Right lobe of liver (tissue), 6 donors: ENCODE results near the gene BTBD8. TPM values are rescaled to one million over a fixed set of nuclear protein-coding genes. Genes with fewer than 3 reads are reported as not detected.
"Not testable (repeated sequence)": the region's sequence is repeated elsewhere in the genome, so short reads cannot be mapped to it uniquely, and the experiment has no call there.

Source experiments
- ATAC-seq, 4 donors: fragments of 200-7000 bp; cut with Tn5 transposase; one replicate each; pipeline ENCODE4 v1.9.1; 2020; ENCODE audit warnings: mild to moderate bottlenecking in 4 of 4, moderate library complexity in 4 of 4
- DNase-seq, 3 donors: peaks; one replicate each; pipeline ENCODE4 v3.0.0-alpha.2; 2020
- H3K27ac ChIP-seq, 3 donors: fragments of 200-600 bp; one replicate each; pipeline ENCODE4 v1.8.0; 2022
- H3K27me3 ChIP-seq, 2 donors: fragments of 200-600 bp; one replicate each; pipeline ENCODE4 v1.8.0; 2022
- H3K36me3 ChIP-seq, 4 donors: fragments of 200-600 bp; sonication (generic) in 1 of 4; one replicate each; pipeline versions ENCODE4 v1.5.1 to v1.8.0; 2017 to 2022; ENCODE audit warnings: control low read depth in 1 of 4
- H3K4me1 ChIP-seq, 4 donors: fragments of 200-600 bp; sonication (generic) in 1 of 4; one replicate each; pipeline versions ENCODE4 v1.5.1 to v1.8.0; 2017 to 2022; ENCODE audit warnings: control low read depth in 1 of 4
- H3K4me3 ChIP-seq, 3 donors: fragments of 200-600 bp; one replicate each; pipeline ENCODE4 v1.8.0; 2022
- H3K9me3 ChIP-seq, 4 donors: fragments of 200-600 bp; sonication (generic) in 1 of 4; one replicate each; pipeline versions ENCODE4 v1.5.1 to v1.8.0; 2017 to 2022; ENCODE audit warnings: control low read depth in 1 of 4
- CTCF ChIP-seq, 4 donors: fragments of 200-600 bp in 3 of 4; fragments of 450-650 bp in 1 of 4; IDR thresholded peaks; one replicate each; pipeline versions ENCODE4 v1.5.1 to v1.8.0; 2016 to 2022; ENCODE audit warnings: antibody characterized with exemption in 4 of 4, mild to moderate bottlenecking in 2 of 4
- POLR2A ChIP-seq: fragments of 450-650 bp; IDR thresholded peaks from one replicate; pipeline ENCODE4 v1.6.1; 2017; ENCODE audit warnings: antibody characterized with exemption, mild to moderate bottlenecking
- WGBS: methylation state at CpG from one replicate; pipeline ENCODE4 v1.1.6; 2018; ENCODE audit warnings: low coverage, low lambda C conversion rate; ENCODE audit not compliant: insufficient coverage; ENCODE audit errors: missing lambda C conversion rate; 5-methylcytosine and 5-hydroxymethylcytosine counted together
- intact Hi-C, 2 donors: fragments of 100-400 bp; cut with DNase I; formaldehyde crosslinking; loops; one replicate each; pipeline versions ENCODE4 v1.11.2 to v1.14.1; 2022
- total RNA-seq, 6 experiments: library from RNA; depleted of rRNA in 2 of 6; stranded (reverse); fragments of >200 nt in 2 of 6; fragmentation: NEBNext Ultra II Directional in 3 of 6; extraction: Animal tissue kit (Norgen Biotek cat#: 25700) in 3 of 6; gene quantifications; one replicate each; pipeline versions ENCODE4 v1.1.0 to v1.2.4, GENCODE V29; 2016 to 2023
- donor health status: DM: no; HTN: yes; CAD: no.
- donor health status: DM: no; HTN: no; CAD: no.
- donor health status: DM: no; HTN: no; CAD: no.
- donor health status: DM: no; HTN: yes; CAD: no.
- donor health status: DM: no; HTN: yes; CAD: no.

The BTBD8 gene
- total RNA-seq, 6 experiments from 2014 or later, result 1.8 to 3.0 (median 2.1) TPM

GRCh38 chr1:92051948-92052347 is 28.2 kb upstream of the BTBD8 start:
- intact Hi-C loops, result no loop called here
- Histone ChIP-seq H3K27me3 (no peaks in the 10 kb centered on the region), H3K9me3 (no peaks in the 10 kb centered on the region), H3K4me1 (no peaks in the 10 kb centered on the region), H3K4me3 (no peak overlapping the region), H3K36me3 (no peaks in the 10 kb centered on the region), H3K27ac (no peak overlapping the region)
- no peak for ATAC-seq
- TF ChIP-seq CTCF (IDR thresholded peaks at IDR 0.05) (no peak), POLR2A (no peak)
- no peak for DNase-seq

- intact Hi-C loops, result no loop called here
- TF ChIP-seq CTCF (IDR thresholded peaks at IDR 0.05) (peak in 1 of 4 donors; percentile 18), POLR2A (no peak)
- DNase-seq, result no peak
- no peak overlapping the region for H3K4me3 ChIP-seq
- no peaks in the 10 kb centered on the region for H3K36me3 ChIP-seq
- H3K9me3 ChIP-seq, result no peaks in the 10 kb centered on the region
- no peak for ATAC-seq
- no peaks in the 10 kb centered on the region for H3K27me3 ChIP-seq
- no peak overlapping the region for H3K27ac ChIP-seq
- no peaks in the 10 kb centered on the region for H3K4me1 ChIP-seq
- WGBS, result 87% methylated on average over 3 of the region's 3 CpGs
Observed at GRCh38 chr1:92065042-92065441, 15.1 kb upstream of the BTBD8 start.

GRCh38 chr1:92066321-92066720 is 13.8 kb upstream of the BTBD8 start:
- H3K36me3 ChIP-seq, result no peaks in the 10 kb centered on the region
- H3K9me3 ChIP-seq, result no peaks in the 10 kb centered on the region
- WGBS, result 78% methylated on average over 6 of the region's 8 CpGs
- H3K27ac ChIP-seq, result no peak overlapping the region
- ATAC-seq (no peak), DNase-seq (no peak)
- no peak overlapping the region for H3K4me3 ChIP-seq
- no peaks in the 10 kb centered on the region for H3K27me3 ChIP-seq
- intact Hi-C loops, result no loop called here
- TF ChIP-seq CTCF (IDR thresholded peaks at IDR 0.05) (no peak), POLR2A (no peak)
- no peaks in the 10 kb centered on the region for H3K4me1 ChIP-seq

GRCh38 chr1:92070892-92071291 is 9.3 kb upstream of the BTBD8 start:
- no peak overlapping the region for H3K27ac ChIP-seq
- H3K9me3 ChIP-seq, result no peaks in the 10 kb centered on the region
- intact Hi-C loops, result no loop called here
- ATAC-seq (no peak), DNase-seq (no peak)
- H3K4me1 ChIP-seq, result no peaks in the 10 kb centered on the region
- H3K27me3 ChIP-seq, result no peaks in the 10 kb centered on the region
- H3K36me3 ChIP-seq, result no peaks in the 10 kb centered on the region
- no peak overlapping the region for H3K4me3 ChIP-seq
- TF ChIP-seq POLR2A (no peak), CTCF (IDR thresholded peaks at IDR 0.05) (no peak)
- WGBS, result 71% methylated on average over 2 of the region's 2 CpGs

- intact Hi-C loops, H3K27me3 ChIP-seq, ATAC-seq, H3K36me3 ChIP-seq, H3K4me1 ChIP-seq, H3K9me3 ChIP-seq, H3K27ac ChIP-seq, H3K4me3 ChIP-seq, DNase-seq: not testable (repeated sequence)
Observed at GRCh38 chr1:92074446-92074845, 5.7 kb upstream of the BTBD8 start.
